GM23248 (cell line): ENCODE results near the gene ST7. TPM values are rescaled to one million over a fixed set of nuclear protein-coding genes. Genes with fewer than 3 reads are reported as not detected.
A peak's percentile ranks its signal among the peaks of the same experiment; 100 is the strongest.

Experiments used
- DNase-seq: peaks from one replicate; pipeline ENCODE4 v3.0.0-alpha.2; 2015
- H2AFZ ChIP-seq: fragments of 200-600 bp; sonication (generic); 2 replicates; pipeline ENCODE4 v1.6.1; 2016; ENCODE audit warnings: antibody characterized with exemption
- H3F3A ChIP-seq: fragments of 200-600 bp; sonication (generic); 2 replicates; pipeline ENCODE4 v1.6.1; 2016; ENCODE audit warnings: mild to moderate bottlenecking, antibody characterized with exemption, mixed run types; ENCODE audit not compliant: insufficient read depth
- H3K27ac ChIP-seq: fragments of 200-600 bp; sonication (generic); 2 replicates; pipeline ENCODE4 v1.5.1; 2016; ENCODE audit warnings: mild to moderate bottlenecking
- H3K27me3 ChIP-seq: fragments of 200-600 bp; sonication (generic); replicated peaks from 2 replicates; pipeline ENCODE4 v1.6.1; 2016; ENCODE audit warnings: mild to moderate bottlenecking; ENCODE audit not compliant: insufficient read depth
- H3K36me3 ChIP-seq: fragments of 200-600 bp; sonication (generic); 2 replicates; pipeline ENCODE4 v1.6.1; 2016; ENCODE audit warnings: low read depth, mild to moderate bottlenecking
- H3K4me1 ChIP-seq: fragments of 200-600 bp; sonication (generic); 2 replicates; pipeline ENCODE4 v1.6.1; 2016; ENCODE audit warnings: mild to moderate bottlenecking; ENCODE audit not compliant: insufficient read depth
- H3K4me2 ChIP-seq: fragments of 200-600 bp; sonication (generic); one replicate; pipeline ENCODE4 v1.6.1; 2016; ENCODE audit warnings: mild to moderate bottlenecking; ENCODE audit not compliant: unreplicated experiment
- H3K4me3 ChIP-seq: fragments of 200-600 bp; sonication (generic); 2 replicates; pipeline ENCODE4 v1.5.1; 2016; ENCODE audit warnings: mild to moderate bottlenecking
- H3K79me2 ChIP-seq: fragments of 200-600 bp; sonication (generic); 2 replicates; pipeline ENCODE4 v1.6.1; 2016; ENCODE audit warnings: mild to moderate bottlenecking; ENCODE audit not compliant: insufficient read depth
- H3K9ac ChIP-seq: fragments of 200-600 bp; sonication (generic); 2 replicates; pipeline ENCODE4 v1.6.1; 2016; ENCODE audit warnings: mild to moderate bottlenecking
- H3K9me2 ChIP-seq: fragments of 200-600 bp; sonication (generic); 2 replicates; pipeline ENCODE4 v1.6.1; 2016; ENCODE audit warnings: mixed run types, mild to moderate bottlenecking, moderate library complexity; ENCODE audit not compliant: insufficient read depth
- H3K9me3 ChIP-seq: fragments of 200-600 bp; sonication (generic); one replicate; pipeline ENCODE4 v1.6.1; 2017; ENCODE audit warnings: low read depth
- H4K20me1 ChIP-seq: fragments of 200-600 bp; sonication (generic); 2 replicates; pipeline ENCODE4 v1.6.0; 2016; ENCODE audit not compliant: insufficient read depth
- EZH2 ChIP-seq: fragments of 200-600 bp; sonication (generic); IDR thresholded peaks from 2 replicates; pipeline ENCODE4 v1.6.1; 2018; ENCODE audit warnings: antibody characterized with exemption, mild to moderate bottlenecking; ENCODE audit not compliant: insufficient read depth, poor library complexity, severe bottlenecking
- EZH2phosphoT487 ChIP-seq: fragments of 200-600 bp; sonication (generic); IDR thresholded peaks from 2 replicates; pipeline ENCODE4 v1.6.1; 2018; ENCODE audit warnings: antibody characterized with exemption, moderate library complexity, mild to moderate bottlenecking, low read depth; ENCODE audit not compliant: insufficient read depth
- WGBS, 2 experiments: methylation state at CpG; one replicate each; pipeline ENCODE4 v1.1.6; 2015 to 2017; ENCODE audit warnings: low lambda C conversion rate in 2 of 2, low coverage in 1 of 2; ENCODE audit errors: missing lambda C conversion rate in 2 of 2; 5-methylcytosine and 5-hydroxymethylcytosine counted together
- in situ Hi-C: fragments of 300-500 bp; cut with MboI; formaldehyde crosslinking; loops from 2 replicates; pipeline ENCODE4 v1.15.0; 2020
- polyA plus RNA-seq: library from polyadenylated mRNA; unstranded; fragments of >200 nt; fragmentation: Nextera tagmentation; extraction: Ambion mirVana; gene quantifications from 2 replicates; pipeline ENCODE4 v1.2.1, GENCODE V29; 2016
- total RNA-seq: library from RNA; depleted of rRNA; stranded (reverse); fragments of >200 nt; shearing (Covaris generic); gene quantifications from 2 replicates; pipeline ENCODE4 v1.2.3, GENCODE V29; 2014

Gene ST7
- total and polyA plus RNA-seq, 2 experiments from 2014 or later: 17.8 to 21.9 TPM

GRCh38 chr7:116984511-116984910 is 31.2 kb downstream of the ST7 start:
- in situ Hi-C loops: no loop called here
- WGBS, 2 experiments: 45 to 47% methylated on average over 2 of the region's 2 CpGs
- Histone ChIP-seq H3K27me3 (no peaks in the 10 kb centered on the region), H3K9me3 (no peaks in the 10 kb centered on the region), H3K36me3 (no peaks in the 10 kb centered on the region), H3K4me3 (no peak overlapping the region), H3F3A (peaks cover 11% of the 10 kb centered on the region), H3K27ac (no peak overlapping the region), H3K79me2 (peaks cover 91% of the 10 kb centered on the region), H3K4me2 (no peak overlapping the region), H3K4me1 (peaks cover 12% of the 10 kb centered on the region), H3K9ac (no peak overlapping the region), H3K9me2 (no peaks in the 10 kb centered on the region), H4K20me1 (no peaks in the 10 kb centered on the region), H2AFZ (no peak overlapping the region)
- no peak for DNase-seq
- TF ChIP-seq EZH2phosphoT487: no peak
- no peak for TF ChIP-seq EZH2

GRCh38 chr7:116984917-116985316 is 31.6 kb downstream of the ST7 start:
- Histone ChIP-seq H3K9me3 (no peaks in the 10 kb centered on the region), H3K4me3 (no peak overlapping the region), H3K79me2 (peaks cover 95% of the 10 kb centered on the region), H2AFZ (no peak overlapping the region), H3K27me3 (no peaks in the 10 kb centered on the region), H4K20me1 (no peaks in the 10 kb centered on the region), H3F3A (peaks cover 11% of the 10 kb centered on the region), H3K9me2 (no peaks in the 10 kb centered on the region), H3K4me1 (0 out of 2 replicates have a peak, but pooled peaks cover 11% of the 10 kb centered on the region), H3K27ac (no peak overlapping the region), H3K36me3 (no peaks in the 10 kb centered on the region), H3K4me2 (no peak overlapping the region), H3K9ac (no peak overlapping the region)
- no peak for TF ChIP-seq EZH2phosphoT487
- no peak for TF ChIP-seq EZH2
- in situ Hi-C loops: loop anchor here (5.0 kb wide), 1 partner anchor 137 kb away; no protein-coding TSS in a partner anchor
- peak; percentile 52 for DNase-seq
- WGBS, 2 experiments: 46 to 60% methylated on average over 2 of the region's 2 CpGs

GRCh38 chr7:116985575-116985974 is 32.3 kb downstream of the ST7 start:
- Histone ChIP-seq H3K27ac (no peak overlapping the region), H3K4me3 (no peak overlapping the region), H3K4me2 (no peak overlapping the region), H3K79me2 (peaks cover 95% of the 10 kb centered on the region), H3K4me1 (0 out of 2 replicates have a peak, but pooled peaks cover 11% of the 10 kb centered on the region), H3K9me3 (no peaks in the 10 kb centered on the region), H3K27me3 (no peaks in the 10 kb centered on the region), H3F3A (peaks cover 11% of the 10 kb centered on the region), H2AFZ (no peak overlapping the region), H4K20me1 (no peaks in the 10 kb centered on the region), H3K36me3 (no peaks in the 10 kb centered on the region), H3K9ac (no peak overlapping the region), H3K9me2 (no peaks in the 10 kb centered on the region)
- 98% methylated on average over 5 of the region's 5 CpGs for WGBS, 2 experiments
- in situ Hi-C loops: loop anchor here (5.0 kb wide), 1 partner anchor 137 kb away; no protein-coding TSS in a partner anchor
- no peak for TF ChIP-seq EZH2
- no peak for TF ChIP-seq EZH2phosphoT487
- DNase-seq: no peak

GRCh38 chr7:116986611-116987565 is 33.6 kb downstream of the ST7 start:
- in situ Hi-C loops: loop anchor here (5.0 kb wide), 1 partner anchor 135 kb away; no protein-coding TSS in a partner anchor
- WGBS, 2 experiments: 59 to 64% methylated on average over 4 of the region's 4 CpGs
- DNase-seq: peak; percentile 40

More at GRCh38 chr7:116986611-116987565, 33.6 kb downstream of the ST7 start:
- Histone ChIP-seq H3K36me3 (no peaks in the 10 kb centered on the region), H2AFZ (no peak overlapping the region), H3K9me3 (no peaks in the 10 kb centered on the region), H3K27ac (no peak overlapping the region), H3K4me1 (0 out of 2 replicates have a peak, but pooled peaks cover 11% of the 10 kb centered on the region), H3F3A (peaks cover 11% of the 10 kb centered on the region), H3K4me2 (no peak overlapping the region), H3K9ac (no peak overlapping the region), H3K9me2 (no peaks in the 10 kb centered on the region), H3K79me2 (peaks cover 93% of the 10 kb centered on the region), H3K27me3 (no peaks in the 10 kb centered on the region), H3K4me3 (no peak overlapping the region), H4K20me1 (no peaks in the 10 kb centered on the region)
- TF ChIP-seq EZH2 (no peak), EZH2phosphoT487 (no peak)
